ENCODE measurements around the gene LRRC74B. TPM values are rescaled to one million over a fixed set of nuclear protein-coding genes. Genes with fewer than 3 reads are reported as not detected.
A peak's percentile ranks its signal among the peaks of the same experiment; 100 is the strongest.
"Not testable (repeated sequence)": the region's sequence is repeated elsewhere in the genome, so short reads cannot be mapped to it uniquely, and the experiment has no call there.

LRRC74B gene
- total RNA-seq, 2 donors from 2014 or later: not detected

GRCh38 chr22:21026783-21027692, 18.7 kb upstream of the LRRC74B start:
- Mint-ChIP-seq H3K36me3 (peaks cover 0 to 7% of the 10 kb centered on the region in 2 donors), H3K27ac (no peak overlapping the region), H3K9me3 (no peaks in the 10 kb centered on the region)
- ATAC-seq: no peak
- DNase-seq (ENCODE audit: low spot score in 2 of 2): no peak

- Mint-ChIP-seq H3K36me3 (peaks cover 0 to 7% of the 10 kb centered on the region in 2 donors), H3K27ac (no peak overlapping the region), H3K9me3 (no peaks in the 10 kb centered on the region)
- DNase-seq (ENCODE audit: low spot score in 2 of 2) (no peak), ATAC-seq (no peak)
These were observed 17.2 kb upstream of the LRRC74B start for GRCh38 chr22:21028277-21029251.

GRCh38 chr22:21029486-21030025, 16.2 kb upstream of the LRRC74B start:
- Mint-ChIP-seq H3K36me3 (peaks cover 0 to 7% of the 10 kb centered on the region in 2 donors), H3K9me3 (no peaks in the 10 kb centered on the region), H3K27ac (no peak overlapping the region)
- ATAC-seq (no peak), DNase-seq (ENCODE audit: low spot score in 2 of 2) (no peak)

GRCh38 chr22:21030032-21030431, 15.7 kb upstream of the LRRC74B start:
- ATAC-seq (no peak), DNase-seq (ENCODE audit: low spot score in 2 of 2) (no peak)
- no peak overlapping the region for H3K27ac Mint-ChIP-seq
- H3K9me3 Mint-ChIP-seq: no peaks in the 10 kb centered on the region
- H3K36me3 Mint-ChIP-seq: peaks cover 0 to 7% of the 10 kb centered on the region in 2 donors

- Mint-ChIP-seq H3K27ac (no peak overlapping the region), H3K9me3 (no peaks in the 10 kb centered on the region), H3K36me3 (peaks cover 0 to 7% of the 10 kb centered on the region in 2 donors)
- DNase-seq (ENCODE audit: low spot score in 2 of 2) (no peak), ATAC-seq (no peak)
These were observed 14.9 kb upstream of the LRRC74B start for GRCh38 chr22:21030621-21031544.

- H3K27ac Mint-ChIP-seq: no peak overlapping the region
- no peaks in the 10 kb centered on the region for H3K9me3 Mint-ChIP-seq
- peaks cover 0 to 7% of the 10 kb centered on the region in 2 donors for H3K36me3 Mint-ChIP-seq
- ATAC-seq (no peak), DNase-seq (ENCODE audit: low spot score in 2 of 2) (no peak)
These were observed 14.2 kb upstream of the LRRC74B start for GRCh38 chr22:21031545-21032036.

- ATAC-seq: peak; percentile 9 to 26
These were observed 13.5 kb upstream of the LRRC74B start, which contains the start of gene SLC7A4 for GRCh38 chr22:21032037-21032867. SLC7A4 (minus strand) TSS chr22:21032561; CDS start chr22:21031812, 749 bp downstream.

GRCh38 chr22:21032868-21033688, 12.7 kb upstream of the LRRC74B start:
- no peak for ATAC-seq
- DNase-seq (ENCODE audit: low spot score in 2 of 2): no peak
- no peak overlapping the region for H3K27ac Mint-ChIP-seq
- no peaks in the 10 kb centered on the region for H3K9me3 Mint-ChIP-seq
- H3K36me3 Mint-ChIP-seq: peaks cover 0 to 7% of the 10 kb centered on the region in 2 donors

More at GRCh38 chr22:21032037-21032867, 13.5 kb upstream of the LRRC74B start, which contains the start of gene SLC7A4:
- Mint-ChIP-seq H3K27ac (no peak within 1 kb of the TSS), H3K9me3 (no peaks in the 10 kb centered on the region), H3K36me3 (peaks cover 0 to 7% of the 10 kb centered on the region in 2 donors)
- no peak for DNase-seq (ENCODE audit: low spot score in 2 of 2)

- ATAC-seq: peak in 1 of 2 donors; percentile 84
These were observed 11.9 kb upstream of the LRRC74B start for GRCh38 chr22:21033895-21034294.

GRCh38 chr22:21034989-21035388, 10.8 kb upstream of the LRRC74B start:
- Mint-ChIP-seq H3K36me3 (peaks cover 0 to 7% of the 10 kb centered on the region in 2 donors), H3K27ac (no peak overlapping the region), H3K9me3 (no peaks in the 10 kb centered on the region)
- no peak for ATAC-seq
- DNase-seq (ENCODE audit: low spot score in 2 of 2): no peak

More at GRCh38 chr22:21033895-21034294, 11.9 kb upstream of the LRRC74B start:
- Mint-ChIP-seq H3K36me3 (peaks cover 0 to 7% of the 10 kb centered on the region in 2 donors), H3K9me3 (no peaks in the 10 kb centered on the region), H3K27ac (no peak overlapping the region)
- DNase-seq (ENCODE audit: low spot score in 2 of 2): no peak

GRCh38 chr22:21038405-21038804, 7.3 kb upstream of the LRRC74B start:
- no peak for DNase-seq (ENCODE audit: low spot score in 2 of 2)
- Mint-ChIP-seq H3K27ac (no peak overlapping the region), H3K9me3 (no peaks in the 10 kb centered on the region), H3K36me3 (no peaks in the 10 kb centered on the region)
- no peak for ATAC-seq

- not testable (repeated sequence) for H3K36me3 Mint-ChIP-seq; ATAC-seq; H3K27ac Mint-ChIP-seq; H3K9me3 Mint-ChIP-seq; DNase-seq (ENCODE audit: low spot score in 2 of 2)
These were observed 6.6 kb upstream of the LRRC74B start for GRCh38 chr22:21039158-21039557.

- H3K27ac Mint-ChIP-seq: no peak overlapping the region
- ATAC-seq (no peak), DNase-seq (ENCODE audit: low spot score in 2 of 2) (no peak)
- no peaks in the 10 kb centered on the region for H3K36me3 Mint-ChIP-seq
- no peaks in the 10 kb centered on the region for H3K9me3 Mint-ChIP-seq
These were observed 3.8 kb upstream of the LRRC74B start for GRCh38 chr22:21041937-21042336.

All from activated naive CD4-positive, alpha-beta T cell treated with anti-CD3 and anti-CD28 coated beads, Interleukin-2, amount 50 U/mL, for 72 hours (primary cell).